Colon (tissue), 2 donors: ENCODE measurements around the gene HYAL4.
"Not testable (repeated sequence)": the region's sequence is repeated elsewhere in the genome, so short reads cannot be mapped to it uniquely, and the experiment has no call there.

Source experiments
- FAIRE-seq: peaks from 2 replicates; lab custom pipeline; 2012; peaks lifted over from hg19 to GRCh38; lab: Jason Lieb, UNC
- donor health status: control.
- donor health status: control.

The HYAL4 gene, protein sequence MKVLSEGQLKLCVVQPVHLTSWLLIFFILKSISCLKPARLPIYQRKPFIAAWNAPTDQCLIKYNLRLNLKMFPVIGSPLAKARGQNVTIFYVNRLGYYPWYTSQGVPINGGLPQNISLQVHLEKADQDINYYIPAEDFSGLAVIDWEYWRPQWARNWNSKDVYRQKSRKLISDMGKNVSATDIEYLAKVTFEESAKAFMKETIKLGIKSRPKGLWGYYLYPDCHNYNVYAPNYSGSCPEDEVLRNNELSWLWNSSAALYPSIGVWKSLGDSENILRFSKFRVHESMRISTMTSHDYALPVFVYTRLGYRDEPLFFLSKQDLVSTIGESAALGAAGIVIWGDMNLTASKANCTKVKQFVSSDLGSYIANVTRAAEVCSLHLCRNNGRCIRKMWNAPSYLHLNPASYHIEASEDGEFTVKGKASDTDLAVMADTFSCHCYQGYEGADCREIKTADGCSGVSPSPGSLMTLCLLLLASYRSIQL

DNA sequence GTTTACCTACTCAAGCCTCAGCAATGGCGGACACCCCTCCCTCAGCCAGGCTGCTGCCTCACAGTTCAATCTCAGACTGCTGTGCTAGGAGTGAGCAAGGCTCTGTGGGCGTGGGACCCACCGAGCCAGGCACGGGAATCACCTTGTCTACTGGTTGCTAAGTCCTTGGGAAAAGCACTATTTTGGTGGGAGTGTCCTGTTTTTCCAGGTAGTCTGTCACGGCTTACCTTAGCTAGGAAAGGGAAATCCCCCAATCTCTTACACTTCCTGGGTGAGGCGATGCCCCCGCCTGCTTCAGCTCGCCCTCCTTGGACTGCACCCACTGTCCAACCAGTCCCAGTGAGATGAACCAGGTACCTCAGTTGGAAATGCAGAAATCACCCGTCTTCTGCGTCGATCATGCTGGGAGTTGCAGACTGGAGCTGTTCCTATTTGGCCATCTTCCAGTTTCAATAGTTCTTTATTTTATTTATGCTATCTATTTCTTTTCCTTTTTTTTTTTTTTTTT is at the start of gene HYAL4:
Gene HYAL4 (plus strand): TSS at position 458 of the 508 bp plus-strand sequence. CDS start 23,105 bp downstream, outside the sequence.
- no peak for FAIRE-seq

DNA sequence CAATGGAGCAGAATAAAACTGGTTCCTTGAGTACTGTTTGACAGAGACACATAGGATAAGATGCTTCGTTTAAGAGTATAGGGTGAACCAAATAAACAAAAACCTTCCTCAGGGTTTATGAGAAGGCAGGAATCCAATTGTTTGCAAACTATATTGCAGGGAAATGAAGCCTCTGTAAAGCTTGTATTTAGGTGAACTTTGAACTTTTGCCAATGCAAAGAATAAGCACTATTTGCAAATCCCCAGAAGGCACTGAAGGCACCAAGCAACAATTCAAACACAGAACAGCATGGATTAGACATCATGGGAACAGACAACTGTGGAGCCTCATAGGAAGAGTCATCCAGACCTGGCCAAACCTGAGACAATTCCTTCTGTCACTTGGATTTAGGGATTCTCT is 49.1 kb upstream of the HYAL4 start:
- no peak for FAIRE-seq

DNA sequence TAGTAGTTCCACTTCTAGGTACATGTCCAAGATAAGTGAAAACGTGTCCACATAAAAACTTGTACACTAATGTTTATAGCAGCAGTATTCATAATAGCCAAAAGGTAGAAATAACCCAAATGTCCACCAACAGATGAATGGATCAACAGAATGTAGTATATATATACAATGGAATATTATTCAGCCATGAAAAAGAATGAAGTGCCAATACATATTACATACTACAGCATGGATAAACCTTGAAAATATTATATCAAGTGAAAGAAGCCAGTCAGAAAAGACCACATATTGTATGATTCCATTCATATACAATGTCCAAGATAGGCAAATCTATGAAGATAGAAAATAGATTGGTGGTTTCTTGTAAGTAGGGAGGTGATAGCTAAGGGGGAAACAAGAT is 48.4 kb upstream of the HYAL4 start:
- no peak for FAIRE-seq

DNA sequence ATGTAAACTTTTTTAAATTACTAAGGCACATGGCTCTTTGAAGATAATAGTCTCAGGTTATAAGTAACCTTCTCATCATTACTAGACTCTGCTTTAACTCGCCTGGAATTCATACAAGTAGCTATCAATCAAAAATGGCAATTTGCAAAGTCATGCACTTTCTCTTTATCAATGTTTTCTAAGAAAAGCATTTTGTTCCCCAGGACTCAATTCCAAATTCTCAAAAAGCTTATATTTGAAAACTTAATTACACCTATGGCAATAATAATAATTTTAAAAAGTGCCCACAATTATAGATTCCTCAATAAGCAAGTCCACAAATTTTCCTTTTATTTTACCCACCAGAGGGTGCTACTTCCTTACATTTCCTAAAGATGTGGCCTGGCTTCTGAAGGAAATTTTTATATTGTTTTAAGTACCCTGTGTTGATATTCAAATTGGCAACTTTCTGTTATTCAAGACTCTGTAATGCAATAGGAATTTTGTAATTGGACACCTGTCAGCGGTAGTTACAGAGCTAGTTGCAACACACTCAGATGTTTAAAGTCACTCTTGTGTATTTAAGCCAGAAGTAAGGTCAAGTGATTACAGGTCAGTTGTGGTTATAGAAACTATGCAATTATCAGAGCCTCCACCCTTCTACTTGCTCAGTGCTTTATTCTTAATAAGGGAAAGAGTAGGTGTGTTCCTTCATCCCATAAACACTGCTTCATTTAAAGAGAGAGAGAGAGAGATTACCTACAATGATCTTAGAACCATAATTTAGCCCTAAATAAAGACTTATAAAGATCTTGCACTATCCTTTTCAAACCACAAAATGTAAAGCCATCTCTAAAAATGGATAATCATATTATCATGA is 47.1 kb upstream of the HYAL4 start:
- peak; percentile 87 for FAIRE-seq

DNA sequence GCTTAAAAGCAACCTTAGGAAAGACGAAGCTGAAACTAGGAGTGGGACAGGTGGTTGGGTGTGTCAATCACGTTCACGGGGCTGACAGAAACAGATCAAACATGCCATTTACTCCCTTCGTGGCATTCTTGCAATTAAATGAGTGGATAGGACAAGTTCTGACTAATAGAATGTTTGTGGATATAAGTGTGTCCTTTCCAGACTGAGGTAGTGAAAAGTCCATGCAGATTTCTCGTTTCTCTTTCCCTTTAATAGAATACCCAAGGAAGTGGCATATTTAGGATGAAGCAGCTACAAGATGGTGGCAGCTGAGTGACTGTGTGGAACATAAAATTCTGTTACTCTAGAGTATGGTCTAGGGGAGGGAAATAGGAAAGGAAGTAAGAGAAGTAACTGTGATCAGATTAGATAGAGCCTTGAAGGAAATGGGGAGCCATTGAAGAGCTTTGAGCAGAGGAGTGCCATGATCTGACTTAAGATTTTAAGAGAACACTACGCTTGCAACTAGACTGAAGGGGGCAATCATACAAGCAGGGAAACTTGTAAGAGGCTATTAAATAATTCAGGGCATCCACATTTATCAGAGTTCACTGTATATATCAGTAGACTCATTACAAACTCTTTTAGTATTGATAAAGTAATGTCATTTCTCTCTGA is 46.3 kb upstream of the HYAL4 start:
- FAIRE-seq: no peak

DNA sequence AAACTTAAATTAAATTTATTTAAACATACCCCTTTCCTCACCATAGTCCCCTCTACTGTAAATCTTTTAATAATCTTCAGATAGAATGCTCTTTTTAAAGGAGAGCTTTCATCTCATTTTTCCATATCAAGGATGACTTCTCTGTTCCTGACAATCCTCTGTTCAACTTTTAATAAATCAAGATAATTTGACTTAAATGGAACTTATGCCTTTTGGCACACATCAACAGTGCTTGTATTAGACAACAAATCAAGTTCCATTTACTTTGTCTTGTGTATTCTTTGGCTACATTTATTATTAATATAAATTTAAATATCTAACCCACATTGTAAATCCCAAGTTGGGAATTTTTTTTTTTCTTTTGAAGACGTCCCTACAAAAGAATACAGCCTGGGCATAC is 42.7 kb upstream of the HYAL4 start:
- FAIRE-seq: no peak

DNA sequence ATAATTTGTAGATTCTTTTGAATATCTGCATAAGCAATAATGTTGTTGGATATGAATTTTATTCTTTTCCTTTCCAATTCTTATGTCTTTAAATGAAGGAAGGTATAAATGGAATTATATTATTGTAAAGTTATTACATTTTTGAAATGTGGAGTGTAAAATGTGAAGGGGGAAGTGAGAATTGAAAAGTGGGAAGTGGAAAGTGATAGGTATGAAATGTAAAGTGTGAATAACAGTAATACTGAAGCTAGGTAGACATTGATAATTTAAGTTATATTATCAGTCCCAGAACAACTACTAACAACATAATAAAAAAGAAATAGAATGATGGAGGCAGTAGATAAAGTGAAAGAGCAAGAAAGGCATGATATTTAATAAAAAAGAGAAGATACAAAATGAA is 39.7 kb upstream of the HYAL4 start:
- no peak for FAIRE-seq

DNA sequence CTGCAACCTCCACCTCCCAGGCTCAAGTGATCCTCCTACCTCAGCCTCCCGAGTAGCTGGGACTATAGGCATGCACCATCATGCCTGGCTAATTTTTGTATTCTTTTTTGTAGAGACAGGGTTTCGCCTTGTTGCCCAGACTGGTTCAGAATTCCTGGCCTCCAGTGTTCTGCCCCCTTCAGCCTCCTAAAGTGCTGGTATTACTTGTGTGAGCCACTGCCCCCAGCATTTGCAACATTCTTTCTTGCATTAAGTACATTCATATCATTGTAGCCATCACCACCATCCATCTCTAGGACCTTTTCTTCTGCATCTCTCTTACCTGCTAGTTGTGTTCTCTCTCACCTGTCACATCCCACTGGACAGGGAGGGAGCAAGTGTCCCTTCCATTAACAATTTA is 35.5 kb upstream of the HYAL4 start:
- FAIRE-seq: no peak

DNA sequence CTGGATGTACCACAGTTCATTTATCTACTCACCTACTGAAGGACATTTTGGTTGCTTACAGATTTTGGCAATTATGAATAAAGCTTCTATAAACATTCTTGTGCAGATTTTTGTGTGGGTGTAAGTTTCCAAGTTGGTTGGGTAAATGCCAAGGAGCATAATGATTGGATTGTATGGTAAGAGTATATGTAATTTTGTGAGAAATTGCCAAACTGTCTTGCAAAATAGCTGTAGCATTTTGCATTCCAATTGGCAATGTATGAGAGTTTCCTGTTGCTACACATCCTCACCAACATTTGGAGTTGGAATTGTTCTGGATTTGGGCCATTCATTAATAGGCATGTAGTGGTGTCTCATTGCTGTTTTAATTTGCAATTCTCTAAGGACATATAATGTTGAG is 33.9 kb upstream of the HYAL4 start:
- FAIRE-seq: no peak

DNA sequence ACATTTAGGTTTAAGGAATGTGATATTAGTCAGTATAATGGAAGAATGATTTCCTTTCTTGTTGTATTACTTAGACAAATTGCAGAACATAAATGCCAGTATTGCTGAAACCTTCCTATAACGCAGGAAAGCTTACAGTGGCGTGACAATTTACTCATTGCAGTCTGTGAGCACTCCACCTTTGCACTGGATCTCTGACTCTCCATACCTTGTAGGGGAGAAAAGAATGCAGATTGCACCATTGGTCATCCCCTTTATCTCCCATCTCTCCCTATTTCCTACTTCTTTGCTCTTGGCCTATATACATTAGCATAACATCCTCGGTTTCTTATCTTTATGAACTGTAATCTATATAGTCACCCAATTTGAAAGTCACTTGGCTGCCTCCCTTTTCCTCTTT is 28.1 kb upstream of the HYAL4 start:
- FAIRE-seq: no peak

DNA sequence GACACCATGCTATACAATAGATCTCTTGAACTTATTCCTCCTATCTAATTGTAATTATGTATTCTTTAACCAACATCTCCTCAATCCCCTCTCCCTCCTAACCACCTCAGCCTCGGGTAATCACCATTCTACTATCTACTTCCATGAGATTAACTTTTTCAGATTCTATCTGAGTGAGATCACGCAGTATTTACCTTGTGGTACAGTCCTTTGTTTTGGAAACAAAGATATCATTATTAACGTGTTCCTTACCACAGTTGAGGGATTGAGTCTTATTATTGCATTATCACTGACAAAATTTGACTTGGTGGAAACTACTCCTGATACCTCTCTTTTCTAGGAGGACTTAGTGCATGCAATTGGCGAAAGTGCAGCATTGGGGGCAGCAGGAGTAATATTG is 26.0 kb upstream of the HYAL4 start:
- no peak for FAIRE-seq

DNA sequence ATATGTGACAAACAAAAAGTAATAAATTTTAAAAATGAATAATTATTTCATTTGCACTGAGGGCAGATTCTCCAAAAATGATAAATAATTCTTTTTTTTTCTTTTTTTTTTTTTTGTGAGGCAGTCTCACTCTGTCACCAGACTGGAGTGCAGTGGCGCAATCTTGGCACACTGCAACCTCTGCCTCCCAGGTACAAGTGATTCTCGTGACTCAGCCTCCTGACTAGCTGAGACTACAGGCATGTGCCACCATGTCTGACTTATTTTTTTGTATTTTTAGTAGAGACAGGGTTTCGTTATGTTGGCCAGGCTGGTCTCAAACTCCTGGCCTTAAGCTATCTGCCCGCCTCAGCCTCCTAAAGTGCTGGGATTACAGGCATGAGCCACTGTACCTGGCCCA is 25.2 kb upstream of the HYAL4 start:
- FAIRE-seq: not testable (repeated sequence)

DNA sequence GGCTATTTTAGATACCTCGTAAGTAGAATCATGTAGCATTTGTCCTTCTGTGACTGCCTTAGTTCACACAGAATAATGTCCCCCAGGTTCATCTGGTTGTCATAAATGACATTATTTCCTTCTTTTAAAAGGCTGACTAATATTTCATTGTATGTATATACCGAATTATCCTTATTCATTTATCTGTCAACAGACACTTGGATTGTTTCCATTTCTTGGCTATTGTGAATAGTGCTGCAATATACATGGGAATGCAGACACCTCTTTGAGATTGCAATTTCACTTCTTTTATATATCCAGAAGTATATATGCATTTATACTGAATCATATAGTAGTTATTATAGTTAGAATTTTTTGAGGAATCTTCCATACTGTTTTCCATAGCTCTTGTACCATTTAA is 24.1 kb upstream of the HYAL4 start:
- FAIRE-seq: no peak

DNA sequence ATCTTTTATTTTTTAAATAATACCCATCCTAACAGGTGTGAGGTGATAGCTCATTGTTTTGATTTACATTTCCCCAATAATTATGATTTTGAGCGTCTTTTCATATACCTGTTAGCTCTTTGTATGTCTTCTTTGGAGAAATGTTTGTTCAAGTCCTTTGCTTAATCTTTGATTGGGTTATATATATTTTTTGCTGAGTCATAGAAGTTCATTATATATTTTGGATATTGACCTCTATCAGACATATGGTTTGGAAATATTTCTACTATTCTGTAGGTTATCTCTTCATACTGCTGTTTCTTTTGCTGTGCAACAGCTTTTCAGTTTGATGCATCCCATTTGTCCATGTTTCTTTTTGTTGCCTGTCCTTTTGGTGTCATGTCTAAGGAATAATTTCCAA is 23.6 kb upstream of the HYAL4 start:
- no peak for FAIRE-seq

DNA sequence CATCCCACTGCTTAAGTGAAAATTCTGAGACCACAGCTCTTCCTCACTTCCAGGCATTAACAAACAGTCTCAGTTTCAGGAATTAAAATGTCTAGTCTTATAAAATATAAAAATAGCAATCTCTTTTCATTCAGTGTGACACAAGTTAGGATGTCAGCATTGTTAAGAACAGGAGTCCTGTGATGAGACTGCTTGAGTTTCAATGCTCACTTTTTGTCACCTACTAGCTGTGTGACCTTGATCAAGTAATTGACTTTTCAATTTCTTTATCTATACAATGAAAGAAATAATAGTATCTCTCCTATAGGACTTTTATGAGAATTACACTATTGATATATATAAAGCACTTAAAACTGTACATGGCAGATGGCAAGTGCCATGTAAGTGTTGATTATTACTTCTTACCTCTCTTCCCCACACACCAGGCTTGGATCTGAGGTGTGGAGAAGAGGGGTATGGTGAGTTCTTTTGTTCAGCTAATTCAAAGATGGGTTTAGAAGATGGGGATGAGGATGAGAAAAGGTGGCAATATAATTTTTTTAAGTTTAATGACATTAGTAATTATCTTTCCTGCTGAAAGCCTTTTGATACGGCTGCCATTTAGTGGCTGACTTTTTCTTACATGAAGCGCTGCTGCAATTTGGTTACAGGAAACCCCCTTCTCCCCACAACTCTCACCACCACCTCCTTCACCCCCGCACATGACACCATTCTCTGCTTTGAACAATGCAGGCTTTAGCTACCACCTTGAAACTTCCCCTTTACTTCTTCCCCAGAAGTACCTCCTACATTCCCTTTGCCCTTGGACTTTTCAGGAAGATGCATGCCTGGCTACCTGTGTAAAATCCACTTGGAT is 20.8 kb upstream of the HYAL4 start:
- no peak for FAIRE-seq

DNA sequence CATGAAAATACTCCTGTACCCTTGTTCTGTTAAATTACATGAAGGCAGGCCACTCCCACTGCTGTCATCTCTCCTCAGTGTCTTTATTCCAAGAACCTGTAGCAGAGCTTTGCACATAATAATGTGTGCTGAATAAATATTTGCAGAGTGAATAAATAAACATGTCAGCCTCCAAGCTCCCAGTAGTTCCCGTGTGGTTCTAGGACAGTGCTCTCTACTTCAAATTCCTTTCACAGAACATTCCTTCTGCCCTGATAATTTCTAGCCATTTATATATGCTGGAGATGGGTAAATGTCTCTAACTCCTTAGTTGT is 20.3 kb upstream of the HYAL4 start:
- no peak for FAIRE-seq

DNA sequence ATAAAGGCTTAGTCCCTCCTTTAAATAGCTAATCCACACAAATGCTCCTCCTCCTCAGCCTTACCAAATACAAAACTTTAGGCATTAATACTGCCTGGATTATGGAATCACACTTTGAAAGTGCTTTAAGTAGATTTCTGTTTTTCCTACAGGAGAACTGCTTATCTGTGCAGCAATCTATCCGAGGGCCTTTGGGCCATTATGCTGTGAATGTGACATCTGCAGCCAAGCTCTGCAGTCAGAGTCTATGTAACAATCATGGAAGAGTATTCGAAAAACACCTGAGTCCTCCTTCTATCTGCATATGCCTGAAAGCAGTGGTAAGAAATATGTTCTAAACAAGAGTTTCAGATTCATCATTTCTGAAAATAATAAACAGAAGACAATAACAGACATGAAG is 16.2 kb upstream of the HYAL4 start:
- no peak for FAIRE-seq

DNA sequence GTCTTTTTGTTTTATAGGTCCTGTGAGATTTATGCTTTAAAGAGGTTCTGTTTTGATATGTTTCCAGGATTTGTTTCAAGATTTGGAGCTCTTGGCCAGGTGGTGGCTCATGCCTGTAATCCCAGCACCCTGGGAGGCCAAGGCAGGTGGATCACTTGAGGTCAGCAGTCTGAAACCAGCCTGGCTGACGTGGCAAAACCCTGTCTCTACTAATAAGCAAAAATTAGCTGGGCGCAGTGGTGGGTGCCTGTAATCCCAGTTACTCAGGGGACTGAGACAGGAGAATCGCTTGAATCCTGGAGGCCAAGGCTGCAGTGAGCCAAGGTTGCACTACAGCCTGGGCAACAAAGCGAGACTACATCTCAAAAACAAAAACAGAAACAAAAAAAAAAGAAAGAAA is 8.3 kb upstream of the HYAL4 start:
- FAIRE-seq: no peak

DNA sequence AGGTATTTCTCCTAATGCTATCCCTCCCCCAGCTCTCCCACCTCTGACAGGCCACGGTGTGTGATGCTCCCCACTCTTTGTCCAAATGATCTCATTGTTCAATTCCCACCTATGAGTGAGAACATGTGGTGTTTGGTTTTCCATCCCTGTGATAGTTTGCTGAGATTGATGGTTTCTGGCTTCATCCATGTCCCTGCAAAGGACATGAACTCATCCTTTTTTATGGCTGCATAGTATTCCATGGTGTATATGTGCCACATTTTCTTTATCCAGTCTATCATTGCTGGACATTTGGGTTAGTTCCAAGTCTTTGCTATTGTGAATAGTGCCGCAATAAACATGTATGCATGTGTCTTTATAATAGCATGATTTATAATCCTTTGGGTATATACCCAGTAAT is 5.9 kb upstream of the HYAL4 start:
- FAIRE-seq: not testable (repeated sequence)

DNA sequence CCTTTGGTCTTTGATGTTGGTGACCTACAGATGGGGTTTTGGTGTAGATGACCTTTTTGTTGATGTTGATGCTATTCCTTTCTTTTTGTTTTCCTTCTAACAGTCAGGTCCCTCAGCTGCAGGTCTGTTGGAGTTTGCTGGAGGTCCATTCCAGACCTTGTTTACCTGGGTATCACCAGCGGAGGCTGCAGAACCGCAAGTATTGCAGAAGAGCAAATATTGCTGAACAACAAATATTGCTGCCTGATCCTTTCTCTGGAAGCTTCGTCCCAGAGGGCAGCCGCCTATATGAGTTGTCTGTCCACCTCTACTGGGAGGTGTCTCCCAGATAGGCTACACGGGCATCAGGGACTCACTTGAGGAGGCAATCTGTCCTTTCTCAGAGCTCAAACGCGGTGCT is 827 bp upstream of the HYAL4 start:
- not testable (repeated sequence) for FAIRE-seq

DNA sequence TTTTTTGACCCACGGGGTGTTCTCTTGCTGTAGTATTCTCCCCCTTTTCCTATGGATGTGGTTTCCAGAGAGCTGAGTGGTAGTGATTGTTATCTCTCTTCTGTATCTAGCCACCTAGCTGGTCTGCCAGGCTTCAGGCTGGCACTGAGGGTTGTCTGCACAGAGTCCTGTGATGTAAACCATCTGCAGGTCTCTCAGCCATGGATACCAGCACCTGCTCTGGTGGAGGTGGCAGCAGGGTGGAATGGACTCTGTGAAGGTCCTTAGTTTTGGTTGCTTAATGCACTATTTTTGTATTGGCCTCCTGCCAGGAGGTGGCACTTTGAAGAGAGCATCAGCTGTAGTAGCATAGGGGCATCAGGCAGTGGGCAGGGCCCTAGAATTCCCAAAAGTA is 851 bp downstream of the HYAL4 start:
- FAIRE-seq: no peak
